H1 (cell line): ENCODE measurements around the gene NTPCR. TPM values are rescaled to one million over a fixed set of nuclear protein-coding genes. Genes with fewer than 3 reads are reported as not detected.

Experiments
- E2F6 ChIP-seq: IDR thresholded peaks from 2 replicates; pipeline ENCODE4 v1.6.1; 2012; ENCODE audit warnings: inconsistent platforms
- KDM4A ChIP-seq: IDR thresholded peaks from one replicate; pipeline ENCODE4 v1.7.1; 2012; ENCODE audit warnings: low read depth, mild to moderate bottlenecking, moderate library complexity, low read length, inconsistent platforms; ENCODE audit not compliant: severe bottlenecking
- polyA plus RNA-seq, 7 experiments: library from polyadenylated mRNA; depleted of rRNA in 3 of 7; stranded (reverse) in 5 of 7; unstranded in 2 of 7; fragments of >200 nt in 5 of 7; fragments of 200-250 nt in 2 of 7; gene quantifications; 1 replicate in 5 of 7; 2 replicates in 1 of 7; 4 replicates in 1 of 7; pipeline versions ENCODE4 v1.2.1 to v1.2.3, GENCODE V29; 2011 to 2013; ENCODE audit warnings: missing spikeins in 2 of 7, mixed read lengths in 2 of 7
- total RNA-seq: library from RNA; stranded (reverse); fragmentation: NEBNext Ultra II Directional; extraction: Animal tissue kit (Norgen Biotek cat#: 25700); gene quantifications from 2 replicates; pipeline ENCODE4 v1.2.1, GENCODE V29; 2021

NTPCR gene
- total and polyA plus RNA-seq, 2 of the 8 experiments (the other 6 are each of a cell fraction or from before 2014, with no cell fraction given) = 22.6 to 73.1 TPM

- TF ChIP-seq KDM4A (no peak), E2F6 (no peak)
These were observed 6.6 kb upstream of the NTPCR start (continued) for GRCh38 chr1:232943679-232944252.
